Measurements from ENCODE around the gene SRMS.
"Not testable (repeated sequence)": the region's sequence is repeated elsewhere in the genome, so short reads cannot be mapped to it uniquely, and the experiment has no call there.

The SRMS gene

DNA sequence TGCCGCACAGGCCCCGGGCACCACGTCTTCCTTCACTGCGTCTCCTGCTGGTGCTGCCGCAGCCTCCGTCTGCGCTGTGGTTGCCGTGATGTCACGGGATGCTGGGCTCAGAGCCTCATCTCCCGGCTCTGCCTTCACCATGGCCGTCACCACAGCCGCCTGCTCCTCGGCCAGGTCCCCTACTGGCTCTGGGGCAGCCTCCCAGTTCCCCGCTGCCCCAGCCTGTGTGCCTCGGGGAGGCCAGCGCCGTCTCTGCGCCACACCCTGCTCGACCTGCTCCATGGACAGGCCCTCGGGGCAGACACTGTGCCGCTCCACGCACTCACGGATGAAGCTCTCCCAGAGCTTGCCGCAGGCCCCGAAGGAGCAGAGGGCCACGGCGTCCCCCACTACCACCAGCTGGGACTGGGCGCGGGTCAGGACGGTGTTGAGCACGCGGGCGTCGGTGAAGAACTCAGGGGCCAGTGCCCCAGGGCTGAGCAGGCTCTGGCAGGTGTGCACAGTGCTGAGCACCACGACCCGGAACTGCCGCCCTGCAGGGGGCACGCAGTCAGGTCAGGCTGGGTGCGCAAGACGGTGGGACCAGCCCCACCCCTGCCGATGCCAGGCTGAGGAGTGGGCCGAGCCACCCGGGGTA is 18.3 kb upstream of the SRMS start:
- no peak for DNase-seq (ENCODE audit: low read depth in 2 of 2)

DNA sequence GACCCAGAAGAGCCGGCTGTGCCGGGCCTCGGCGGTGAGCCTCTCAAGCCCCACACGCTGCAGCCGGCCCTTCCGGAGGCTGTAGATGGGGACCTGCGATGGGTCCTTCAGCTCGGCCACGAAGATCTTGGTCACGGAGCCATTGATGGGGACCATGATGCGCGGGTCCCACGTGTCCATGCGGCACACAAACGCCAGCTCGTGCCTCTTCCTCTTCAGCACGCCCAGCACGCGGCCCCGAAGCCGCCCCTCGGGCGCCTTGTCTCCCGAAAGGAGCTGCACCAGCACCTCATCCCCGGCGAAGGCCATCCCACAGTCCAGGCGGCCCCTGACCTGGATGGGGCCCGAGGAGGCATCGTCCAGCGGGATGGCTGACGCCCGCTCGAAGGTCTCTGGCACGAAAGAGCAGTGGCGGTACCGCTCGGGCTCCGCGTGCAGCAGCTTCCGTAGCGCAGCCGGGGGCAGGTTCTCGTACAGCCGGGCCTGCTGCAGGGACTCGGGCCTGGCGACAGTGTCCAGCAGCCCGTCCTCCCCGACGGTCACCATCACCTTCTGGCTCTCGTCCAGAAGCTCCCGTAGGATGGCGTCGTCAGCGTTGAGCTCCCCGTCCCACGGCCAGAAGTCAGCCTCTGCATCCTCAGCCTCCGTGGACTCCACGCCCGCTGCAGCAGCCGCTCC is 17.6 kb upstream of the SRMS start:
- DNase-seq (ENCODE audit: low read depth in 2 of 2) = no peak

DNA sequence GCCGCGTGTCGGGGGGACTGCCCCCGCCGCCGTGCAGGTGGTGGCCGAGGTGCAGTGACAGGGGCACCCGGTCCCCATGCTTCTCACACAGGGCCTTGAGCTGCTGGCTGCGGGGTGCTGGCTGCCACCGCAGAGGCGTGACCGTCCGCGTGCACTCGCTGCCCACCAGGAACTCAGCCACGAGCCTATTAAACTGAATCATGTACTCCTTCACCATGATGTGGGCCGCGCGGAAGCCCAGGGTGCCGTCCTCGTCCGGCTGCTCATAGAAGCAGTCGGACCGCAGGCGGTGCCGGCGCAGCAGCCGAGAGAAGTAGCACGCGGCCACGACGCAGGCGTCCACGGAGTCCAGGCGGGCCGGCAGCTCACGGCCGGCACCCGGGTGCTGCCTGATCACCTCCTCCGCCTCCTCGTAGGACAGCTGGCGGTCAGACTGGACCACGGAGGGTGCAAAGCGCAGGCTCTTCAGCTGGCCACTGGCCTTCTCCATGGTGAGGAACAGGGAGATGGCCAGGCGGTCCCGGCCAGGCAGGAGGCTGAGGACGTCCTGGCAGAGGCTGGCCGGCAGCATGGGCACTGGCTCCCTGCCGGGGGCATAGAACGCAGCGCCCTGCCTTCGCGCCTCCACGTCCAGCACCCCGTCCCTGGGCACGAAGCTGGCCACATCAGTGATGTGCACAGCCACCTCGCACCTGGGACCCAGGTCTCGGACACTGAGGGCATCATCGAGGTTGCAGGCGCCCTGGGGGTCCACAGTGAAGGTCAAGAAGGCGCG is 16.7 kb upstream of the SRMS start:
- no peak for DNase-seq (ENCODE audit: low read depth in 2 of 2)

DNA sequence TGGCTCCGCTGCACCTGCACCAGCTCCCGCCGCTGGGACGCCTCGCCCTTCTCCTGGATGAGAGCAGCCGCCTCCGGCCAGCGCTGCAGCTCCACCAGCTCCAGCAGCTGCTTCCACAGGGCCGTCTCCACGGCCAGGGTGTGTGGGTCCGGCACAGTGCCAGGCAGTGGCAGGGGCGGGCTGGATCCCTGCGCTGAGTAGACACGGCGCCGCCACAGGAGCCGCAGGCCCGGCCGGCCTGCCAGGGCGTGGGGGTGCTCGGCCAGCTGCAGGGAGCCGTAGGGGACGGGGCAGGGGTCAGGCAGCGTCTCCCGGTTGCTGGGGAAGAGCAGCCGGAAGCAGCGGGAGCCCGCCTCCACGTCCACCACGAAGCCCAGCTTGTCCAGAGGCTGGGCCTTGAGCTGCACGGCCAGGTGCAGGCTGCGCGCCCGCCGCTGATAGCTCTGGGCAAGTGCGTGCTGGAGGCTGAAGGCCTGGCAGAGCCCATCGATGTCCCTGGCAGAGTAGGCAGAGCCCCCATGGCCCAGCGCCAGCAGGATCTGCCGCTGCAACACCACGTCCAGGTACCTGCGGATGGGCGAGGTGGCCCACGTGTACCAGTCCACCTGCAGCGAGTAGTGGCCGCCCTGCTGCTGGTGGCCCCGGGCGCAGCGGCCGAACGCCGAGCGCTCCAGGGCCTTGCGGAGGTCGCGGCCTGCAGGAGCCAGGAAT is 15.8 kb upstream of the SRMS start:
- DNase-seq (ENCODE audit: low read depth in 2 of 2) = no peak

DNA sequence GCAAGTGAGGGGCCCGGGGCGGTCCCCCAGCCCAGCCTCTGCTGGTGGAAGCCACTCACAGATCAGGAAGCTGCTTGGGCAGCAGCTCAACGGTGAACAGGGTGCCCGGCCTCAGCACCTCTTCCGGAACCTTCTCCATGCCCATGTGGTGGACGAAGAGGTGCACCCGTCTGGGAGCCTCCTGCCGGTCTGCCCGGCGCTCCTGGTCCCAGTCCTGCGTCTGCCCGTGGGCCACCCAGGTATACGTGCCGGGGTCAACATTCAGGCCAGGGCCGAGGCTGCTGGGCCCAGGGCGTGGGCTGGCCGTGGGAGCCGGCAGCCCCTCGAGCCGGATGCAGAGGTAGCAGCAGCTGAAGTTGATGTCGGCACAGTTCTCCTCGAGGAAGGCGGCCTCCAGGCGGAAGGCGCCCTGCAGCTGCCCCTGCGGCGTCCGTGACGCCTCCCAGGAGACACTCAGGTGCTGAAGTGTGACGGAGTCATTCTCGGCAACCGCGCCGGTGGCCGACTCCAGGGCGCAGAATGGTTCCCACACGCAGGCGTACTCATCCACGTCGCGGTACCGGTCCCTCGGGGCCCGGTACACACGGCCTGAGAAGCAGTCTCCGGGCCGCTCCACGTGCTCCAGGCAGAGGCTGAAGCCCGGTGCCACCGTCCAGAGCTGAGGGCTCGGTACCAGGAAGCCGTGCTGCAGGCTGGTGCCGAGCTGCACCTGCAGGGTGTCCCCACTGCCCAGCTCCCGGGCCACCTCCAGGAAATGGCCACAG is 15.1 kb upstream of the SRMS start:
- DNase-seq (ENCODE audit: low read depth in 2 of 2) = no peak

DNA sequence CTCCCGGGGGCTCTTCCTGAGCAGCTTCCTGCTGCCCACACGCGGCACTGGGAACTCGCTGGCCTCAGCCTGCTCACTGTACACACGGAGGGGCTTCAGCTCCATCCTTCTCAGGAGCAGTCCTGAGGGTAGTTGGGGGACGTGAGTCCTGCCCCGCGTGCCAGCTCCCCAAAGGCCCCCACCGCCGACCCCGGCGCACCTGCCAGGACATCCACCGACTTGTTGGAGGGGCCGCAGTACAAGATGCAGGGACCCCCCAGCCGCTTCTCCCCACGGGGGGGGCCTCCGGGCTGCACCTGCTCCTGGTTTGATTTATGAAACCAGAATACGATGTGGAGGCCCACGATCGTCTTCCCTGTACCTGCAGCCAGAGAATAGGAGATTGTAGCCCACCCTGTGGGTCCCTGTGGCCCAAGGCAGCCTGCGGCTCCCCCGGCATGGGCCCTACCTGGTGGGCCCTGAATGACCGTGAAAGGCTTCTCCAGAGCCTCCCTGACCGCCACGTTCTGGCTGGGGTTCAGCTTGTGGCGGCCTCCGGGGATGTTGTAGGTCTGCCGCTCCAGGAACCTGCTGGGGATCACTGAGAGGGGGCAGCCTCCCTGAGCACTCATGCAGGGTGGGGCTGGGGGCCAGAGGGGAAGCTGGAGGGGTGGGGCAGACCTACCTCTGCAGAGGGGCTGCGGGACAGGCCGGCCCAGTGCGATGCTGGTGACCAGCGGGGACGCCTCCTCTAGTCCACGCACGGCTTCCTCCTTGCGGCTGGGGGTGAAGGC is 14.3 kb upstream of the SRMS start:
- no peak for DNase-seq (ENCODE audit: low read depth in 2 of 2)

DNA sequence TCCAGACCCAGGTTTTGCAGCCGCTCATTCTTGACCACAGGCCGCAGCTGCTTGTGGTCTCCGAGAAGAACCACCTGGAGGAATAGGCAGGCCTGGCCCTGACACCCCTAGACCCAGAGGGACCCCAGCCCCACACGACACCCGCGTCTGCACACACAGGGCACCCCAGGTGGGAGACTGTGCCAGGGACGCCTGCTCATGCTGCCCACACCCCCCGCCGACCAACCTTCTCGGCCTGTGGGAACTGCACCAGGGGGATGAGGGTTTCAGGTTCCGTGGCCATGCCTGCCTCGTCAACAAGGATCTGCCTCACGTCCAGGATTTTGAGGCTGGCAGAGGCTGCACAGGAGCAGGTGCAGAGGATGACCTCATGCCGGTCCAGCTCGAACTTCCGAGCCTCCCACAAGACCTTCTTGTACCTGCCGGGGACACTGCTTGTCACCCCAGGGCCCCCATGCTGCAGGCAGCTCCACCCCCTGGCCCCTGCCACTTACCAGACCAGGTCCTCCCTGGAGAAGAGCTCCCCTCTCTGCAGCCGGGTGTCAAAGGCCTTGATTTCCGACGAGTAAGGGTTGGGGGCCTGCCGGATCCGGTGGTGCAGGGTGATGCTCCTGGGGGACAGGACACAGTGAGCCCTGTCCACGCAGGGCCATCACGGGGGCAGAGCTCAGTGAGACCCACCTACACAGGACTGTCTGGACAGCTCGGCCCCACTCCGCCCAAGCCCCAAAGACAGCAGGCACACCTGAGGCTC is 13.5 kb upstream of the SRMS start:
- DNase-seq (ENCODE audit: low read depth in 2 of 2) = no peak

DNA sequence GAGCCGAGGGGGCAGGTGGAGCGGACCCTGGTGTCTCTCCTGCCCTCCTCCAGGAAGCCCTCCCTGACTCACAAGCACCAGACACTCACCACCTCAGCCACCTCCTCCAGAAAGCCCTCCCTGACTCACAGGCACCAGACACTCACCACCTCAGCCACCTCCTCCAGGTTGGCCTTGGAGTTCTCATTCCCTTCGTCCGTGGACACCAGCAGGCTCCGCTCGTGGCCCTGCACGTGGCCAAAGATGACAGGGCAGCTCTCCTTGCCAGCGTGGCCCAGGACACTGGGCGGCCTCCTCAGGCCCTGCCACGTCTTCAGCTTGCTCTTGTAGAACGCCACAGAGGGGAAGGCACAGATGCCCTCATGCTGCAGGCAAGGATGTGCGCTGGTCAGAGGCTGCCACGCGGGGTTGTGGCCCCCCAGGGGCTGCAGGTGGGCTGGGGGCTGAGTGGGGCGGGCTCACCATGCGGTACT is 12.8 kb upstream of the SRMS start:
- no peak for DNase-seq (ENCODE audit: low read depth in 2 of 2)

DNA sequence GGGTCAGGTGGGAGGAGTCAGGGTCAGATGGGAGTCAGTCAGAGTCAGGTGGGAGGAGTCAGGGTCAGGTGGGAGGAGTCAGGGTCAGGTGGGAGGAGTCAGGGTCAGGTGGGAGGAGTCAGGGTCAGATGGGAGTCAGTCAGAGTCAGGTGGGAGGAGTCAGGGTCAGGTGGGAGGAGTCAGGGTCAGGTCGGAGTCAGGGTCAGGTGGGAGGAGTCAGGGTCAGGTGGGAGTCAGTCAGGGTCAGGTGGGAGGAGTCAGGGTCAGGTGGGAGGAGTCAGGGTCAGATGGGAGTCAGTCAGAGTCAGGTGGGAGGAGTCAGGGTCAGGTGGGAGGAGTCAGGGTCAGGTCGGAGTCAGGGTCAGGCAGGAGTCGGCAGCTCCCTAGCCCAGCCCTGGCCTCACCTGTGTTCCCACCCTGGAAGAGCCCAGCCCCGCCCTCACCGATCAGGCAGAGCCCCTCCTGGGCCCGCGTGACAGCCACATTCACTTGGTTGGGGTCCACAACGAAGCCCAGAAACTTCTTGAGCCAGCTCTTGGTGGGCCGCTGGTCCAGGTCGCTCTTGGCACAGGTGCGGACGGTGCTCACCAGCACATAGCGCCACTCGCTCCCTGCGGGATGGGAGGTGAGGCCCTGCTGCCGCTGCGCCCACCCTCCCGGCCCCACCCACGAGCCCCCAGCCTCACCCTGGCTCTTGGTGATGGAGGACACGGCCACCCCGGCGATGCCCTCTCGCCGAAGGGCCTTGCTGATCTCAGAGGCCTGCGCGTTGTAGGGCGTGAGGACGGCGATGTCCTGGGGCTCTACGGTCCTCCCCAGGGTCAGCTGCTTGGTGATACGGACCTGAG is 12.2 kb upstream of the SRMS start:
- DNase-seq (ENCODE audit: low read depth in 2 of 2) = not testable (repeated sequence)

DNA sequence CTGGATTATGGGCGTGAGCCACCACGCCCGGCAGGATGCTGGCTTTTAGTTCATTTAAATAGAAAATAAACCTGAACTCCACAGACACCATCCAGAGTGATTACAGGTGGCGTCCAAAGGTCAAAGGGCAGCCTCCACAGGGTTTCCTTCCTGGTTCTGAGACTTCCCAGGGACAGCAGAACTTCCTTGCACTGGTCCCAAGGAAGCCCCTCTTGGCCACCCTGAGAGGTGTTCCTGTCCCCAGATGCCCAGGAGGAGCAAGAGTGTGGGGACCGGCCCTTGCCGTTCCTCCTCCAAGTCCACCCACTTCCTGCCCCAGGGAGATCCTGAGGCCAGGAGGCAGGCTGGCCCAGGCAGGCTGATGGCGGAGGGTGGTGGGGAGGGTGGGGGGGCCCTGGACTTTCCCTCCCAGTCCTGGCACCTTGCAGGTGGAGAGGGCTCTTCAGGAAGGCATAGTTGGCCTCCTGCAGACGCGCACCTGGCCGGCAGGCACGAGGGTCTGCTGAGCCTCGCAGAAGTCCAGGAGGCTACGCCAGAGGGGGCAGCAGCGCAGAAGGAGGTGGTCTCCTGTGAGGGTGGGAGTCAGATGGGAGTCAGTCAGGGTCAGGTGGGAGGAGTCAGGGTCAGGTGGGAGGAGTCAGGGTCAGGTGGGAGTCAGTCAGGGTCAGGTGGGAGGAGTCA is 11.4 kb upstream of the SRMS start:
- DNase-seq (ENCODE audit: low read depth in 2 of 2) = no peak

DNA sequence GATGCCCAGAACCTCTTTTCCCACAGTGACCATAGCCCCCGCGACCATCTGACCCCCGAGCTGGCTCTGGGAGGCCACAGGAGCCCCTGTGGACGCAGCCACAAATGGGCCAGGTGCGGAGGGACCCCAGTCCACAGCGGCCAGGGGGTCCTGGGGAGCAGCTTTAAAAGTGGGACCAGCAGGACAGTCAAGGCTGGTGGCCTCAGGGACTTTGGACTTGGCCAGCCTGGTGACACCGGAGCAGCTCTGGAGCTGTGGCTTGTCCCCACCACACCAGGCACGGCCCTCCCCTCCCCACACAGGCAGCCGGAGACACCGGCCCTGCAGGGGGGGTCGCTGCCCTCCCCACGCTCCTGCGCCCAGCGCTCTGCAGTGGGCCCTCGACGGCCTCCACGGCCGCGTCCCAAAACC is 9.9 kb upstream of the SRMS start:
- DNase-seq (ENCODE audit: low read depth in 2 of 2) = no peak

DNA sequence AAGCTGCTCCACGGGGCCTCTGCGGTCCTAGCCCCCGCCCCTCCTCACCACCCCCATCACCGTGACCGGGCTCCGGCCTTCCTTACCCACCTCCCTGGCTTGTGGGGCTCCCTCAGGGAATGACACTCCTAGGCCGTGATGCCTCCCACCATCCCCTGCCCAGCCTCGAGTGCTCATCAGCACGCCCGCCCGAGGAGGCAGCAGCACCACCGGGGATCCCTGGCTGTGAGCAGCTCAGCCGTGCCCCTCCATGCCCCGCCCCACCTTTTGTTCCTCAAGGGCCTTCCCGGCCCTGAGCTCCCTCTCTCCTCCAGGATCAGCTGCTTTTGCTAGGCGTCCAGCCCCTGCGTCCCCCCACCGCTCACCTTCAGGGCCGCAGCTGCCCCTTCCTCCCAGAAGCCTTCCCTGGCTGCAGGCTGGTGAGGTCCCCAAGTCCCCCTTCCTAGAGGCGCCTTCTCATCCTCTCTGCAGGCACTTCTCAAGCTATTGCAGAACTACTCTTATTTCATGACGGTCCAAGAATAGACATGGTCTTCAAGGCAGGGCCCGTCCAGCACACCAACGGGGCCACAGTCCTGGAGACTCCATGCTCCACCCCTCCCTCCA is 9.4 kb upstream of the SRMS start:
- DNase-seq (ENCODE audit: low read depth in 2 of 2) = no peak

DNA sequence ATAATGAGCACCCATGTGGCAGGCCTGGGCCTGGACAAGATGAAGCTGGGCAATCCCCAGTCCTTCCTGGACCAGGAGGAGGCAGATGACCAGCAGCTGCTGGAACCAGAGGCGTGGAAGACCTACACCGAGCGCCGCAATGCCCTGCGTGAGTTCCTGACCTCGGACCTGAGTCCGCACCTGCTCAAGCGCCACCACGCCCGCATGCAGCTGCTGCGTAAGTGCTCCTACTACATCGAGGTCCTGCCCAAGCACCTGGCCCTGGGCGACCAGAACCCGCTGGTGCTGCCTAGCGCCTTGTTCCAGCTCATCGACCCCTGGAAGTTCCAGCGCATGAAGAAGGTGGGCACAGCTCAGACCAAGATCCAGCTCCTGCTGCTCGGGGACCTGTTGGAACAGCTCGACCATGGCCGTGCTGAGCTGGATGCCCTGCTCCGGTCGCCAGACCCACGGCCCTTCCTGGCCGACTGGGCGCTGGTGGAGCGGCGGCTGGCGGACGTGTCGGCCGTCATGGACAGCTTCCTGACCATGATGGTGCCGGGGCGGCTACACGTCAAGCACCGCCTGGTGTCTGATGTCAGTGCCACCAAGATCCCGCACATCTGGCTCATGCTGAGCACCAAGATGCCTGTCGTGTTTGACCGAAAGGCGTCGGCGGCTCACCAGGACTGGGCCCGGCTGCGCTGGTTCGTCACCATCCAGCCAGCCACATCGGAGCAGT is 8.3 kb upstream of the SRMS start:
- no peak for DNase-seq (ENCODE audit: low read depth in 2 of 2)

DNA sequence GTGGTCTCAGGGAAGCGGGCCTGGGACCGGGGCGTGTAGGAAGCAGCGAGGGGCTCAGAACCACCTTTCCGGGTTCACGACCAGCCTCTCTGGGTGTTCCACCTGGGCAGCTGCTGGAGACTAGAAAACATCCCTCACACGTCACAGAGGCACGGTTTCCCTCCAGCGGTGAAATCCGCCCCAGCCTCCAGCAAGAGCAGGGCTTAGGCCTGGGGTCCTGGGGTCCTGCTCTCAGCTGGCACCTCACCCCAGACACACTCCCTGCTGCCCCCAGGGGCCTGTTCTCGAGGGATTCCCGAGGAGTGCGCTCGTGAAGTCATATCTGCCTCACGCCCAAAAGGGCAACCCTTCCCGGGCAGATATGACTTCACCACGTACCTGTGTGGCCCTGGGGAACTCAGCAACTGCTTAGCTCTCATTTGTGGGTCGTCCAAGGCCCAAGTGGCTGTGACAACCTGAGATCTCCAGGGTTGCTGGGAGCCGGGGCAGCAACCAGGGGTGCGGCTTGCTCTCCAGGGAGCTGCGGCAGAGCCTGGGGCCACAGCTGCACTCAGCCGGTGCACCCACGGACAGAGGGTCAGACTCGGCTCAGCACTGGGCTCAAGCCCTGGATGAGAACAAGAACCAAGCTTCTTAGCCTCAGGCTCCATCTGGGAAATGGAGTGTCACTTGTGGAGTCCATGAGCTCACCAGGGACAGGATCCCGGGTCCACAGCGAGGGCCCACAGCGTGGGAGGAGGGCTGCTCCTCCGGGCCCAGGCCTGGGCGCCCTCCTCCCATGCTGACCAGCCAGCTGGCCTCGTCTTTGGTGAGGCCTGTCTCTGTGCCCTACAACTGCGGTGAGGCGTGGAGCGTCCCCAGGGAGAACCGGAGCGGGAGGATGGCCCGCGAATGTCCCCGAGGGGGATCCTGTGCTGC is 7.1 kb upstream of the SRMS start:
- DNase-seq (ENCODE audit: low read depth in 2 of 2) = no peak

DNA sequence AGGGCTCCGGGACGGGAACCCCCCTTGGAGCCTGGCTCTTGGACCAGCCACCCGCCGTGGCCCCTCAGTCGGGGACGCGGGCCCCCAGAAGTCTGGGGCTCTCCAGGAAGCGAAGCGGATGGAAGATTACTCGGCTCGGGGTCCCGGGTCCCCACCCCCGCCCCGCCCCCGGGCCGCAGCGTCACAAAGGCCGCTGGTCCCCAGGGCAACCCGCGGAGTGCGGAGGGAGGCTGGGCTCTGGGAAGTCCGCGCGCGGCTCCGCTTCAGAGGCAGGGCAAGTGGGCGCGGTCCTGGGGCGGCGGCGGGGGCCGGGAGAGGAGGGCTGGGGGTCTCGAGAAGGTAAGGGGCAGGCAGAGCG is 6.4 kb upstream of the SRMS start, which contains the start of gene FNDC11:
Gene FNDC11 (plus strand): TSS at position 227 of the 358 bp plus-strand sequence. CDS start 1,505 bp downstream, outside the sequence.
- DNase-seq (ENCODE audit: low read depth in 2 of 2) = no peak

DNA sequence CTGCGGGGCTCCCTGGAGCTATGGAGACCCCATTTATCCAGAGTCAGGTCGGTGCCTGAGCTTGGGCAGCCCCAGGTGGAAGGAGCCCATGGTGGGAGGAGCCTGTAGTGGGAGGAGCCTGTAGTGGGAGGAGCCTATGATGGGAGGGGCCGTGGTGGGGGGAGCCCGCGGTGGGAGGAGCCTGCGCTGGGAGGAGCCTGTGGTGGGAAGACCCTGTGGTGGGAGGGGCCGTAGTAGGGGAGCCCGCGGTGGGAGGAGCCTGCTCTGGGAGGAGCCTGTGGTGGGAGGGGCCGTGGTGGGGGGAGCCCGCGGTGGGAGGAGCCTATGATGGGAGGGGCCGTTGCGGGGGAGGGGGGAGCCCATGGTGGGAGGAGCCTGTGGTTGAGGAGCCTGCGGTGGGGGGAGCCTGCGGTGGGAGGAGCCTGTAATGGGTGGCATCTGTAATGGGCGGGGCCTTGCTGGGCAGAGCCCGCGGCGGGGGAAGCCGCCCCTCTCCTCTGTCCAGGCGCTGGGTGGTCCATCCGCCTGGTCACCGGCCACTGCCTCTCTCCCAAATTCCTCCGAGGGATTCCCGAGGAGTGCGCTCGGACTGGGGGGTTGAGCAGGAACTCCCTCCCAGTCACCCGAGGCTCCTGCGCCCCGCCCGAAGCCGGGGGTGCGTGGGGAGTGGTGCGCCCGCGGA is 5.8 kb upstream of the SRMS start:
- peak; percentile 34 to 59 for DNase-seq (ENCODE audit: low read depth in 2 of 2)

Data from fibroblast of skin of left biceps (primary cell).